ENCODE results near the gene ARPC5L.

DNA sequence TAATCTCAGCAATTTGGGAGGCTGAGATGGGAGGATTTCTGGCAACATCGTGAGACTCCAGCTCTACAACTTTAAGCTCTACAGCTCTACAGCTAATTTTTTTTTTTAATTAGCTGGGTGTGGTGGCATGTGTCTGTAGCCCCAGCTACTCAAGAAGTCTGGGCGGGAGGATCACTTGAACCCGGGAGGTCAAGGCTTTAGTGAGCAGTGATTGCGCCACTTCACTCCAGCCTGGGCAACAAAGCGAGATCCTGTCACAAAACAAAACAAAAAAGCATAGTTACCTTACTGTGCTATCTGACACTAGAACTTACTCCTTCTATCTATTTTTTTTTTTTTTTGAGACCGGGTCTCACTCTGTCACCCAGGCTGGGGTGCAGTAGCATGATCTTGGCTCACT is 15.0 kb upstream of the ARPC5L start:
- TF ChIP-seq, protein P1, sequence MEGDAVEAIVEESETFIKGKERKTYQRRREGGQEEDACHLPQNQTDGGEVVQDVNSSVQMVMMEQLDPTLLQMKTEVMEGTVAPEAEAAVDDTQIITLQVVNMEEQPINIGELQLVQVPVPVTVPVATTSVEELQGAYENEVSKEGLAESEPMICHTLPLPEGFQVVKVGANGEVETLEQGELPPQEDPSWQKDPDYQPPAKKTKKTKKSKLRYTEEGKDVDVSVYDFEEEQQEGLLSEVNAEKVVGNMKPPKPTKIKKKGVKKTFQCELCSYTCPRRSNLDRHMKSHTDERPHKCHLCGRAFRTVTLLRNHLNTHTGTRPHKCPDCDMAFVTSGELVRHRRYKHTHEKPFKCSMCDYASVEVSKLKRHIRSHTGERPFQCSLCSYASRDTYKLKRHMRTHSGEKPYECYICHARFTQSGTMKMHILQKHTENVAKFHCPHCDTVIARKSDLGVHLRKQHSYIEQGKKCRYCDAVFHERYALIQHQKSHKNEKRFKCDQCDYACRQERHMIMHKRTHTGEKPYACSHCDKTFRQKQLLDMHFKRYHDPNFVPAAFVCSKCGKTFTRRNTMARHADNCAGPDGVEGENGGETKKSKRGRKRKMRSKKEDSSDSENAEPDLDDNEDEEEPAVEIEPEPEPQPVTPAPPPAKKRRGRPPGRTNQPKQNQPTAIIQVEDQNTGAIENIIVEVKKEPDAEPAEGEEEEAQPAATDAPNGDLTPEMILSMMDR (conservative IDR thresholded peaks at IDR 0.05; ENCODE audit: low read depth, low read length): no peak
- TF ChIP-seq EZH2 (IDR thresholded peaks at IDR 0.05; ENCODE audit: borderline replicate concordance, low read depth, low read length, poor library complexity, severe bottlenecking): no peak
